ENCODE data around the gene PROZ.

DNA sequence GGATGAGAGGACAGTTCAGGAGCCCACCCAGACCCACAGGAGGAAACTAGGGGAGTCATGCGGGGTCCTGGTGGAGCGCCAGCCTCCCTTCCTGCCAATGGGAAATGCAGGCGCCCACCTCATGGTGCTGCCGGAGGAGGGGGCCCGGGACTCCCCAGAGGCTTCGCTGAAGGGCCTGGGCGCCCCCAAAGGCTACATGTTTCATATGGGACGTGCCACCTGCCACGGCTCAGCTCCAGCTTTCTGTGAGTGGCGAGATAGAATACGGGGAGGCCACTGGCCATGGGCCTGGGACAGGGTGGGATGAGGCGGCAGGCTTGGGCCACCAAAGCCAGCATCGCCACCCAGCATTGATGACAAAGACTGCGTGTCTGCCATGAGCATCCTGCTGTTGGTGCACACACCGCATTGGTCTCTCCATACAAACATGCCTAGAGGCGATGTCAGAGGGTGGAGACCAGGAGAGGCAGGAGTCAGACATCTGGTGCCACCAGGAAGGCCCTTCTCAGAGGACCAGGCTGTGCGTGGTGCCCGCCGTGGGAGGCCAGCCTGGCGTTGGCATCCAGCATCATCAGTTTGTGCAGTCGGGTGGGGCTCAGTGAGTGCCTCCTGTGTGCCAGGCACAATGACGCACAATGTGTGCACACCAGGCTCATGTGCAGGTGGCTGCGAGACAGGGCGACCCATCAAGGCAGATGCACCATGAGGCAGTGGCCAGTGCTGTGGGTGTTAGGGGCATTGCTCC, 37.1 kb upstream of the PROZ start:
- no peak for TF ChIP-seq POLR2A (IDR thresholded peaks at IDR 0.05; ENCODE audit: low read depth, low read length)
- TF ChIP-seq POLR2AphosphoS5 (IDR thresholded peaks at IDR 0.05; ENCODE audit: low read depth, low read length), result no peak
- no peak for TF ChIP-seq TAF1 (IDR thresholded peaks at IDR 0.05; ENCODE audit: low read depth, low read length)
- TF ChIP-seq PAX5 (IDR thresholded peaks at IDR 0.05; ENCODE audit: insufficient read depth, low read length, severe bottlenecking), result no peak
- no peak for TF ChIP-seq POU2F2 (IDR thresholded peaks at IDR 0.05; ENCODE audit: low read depth, low read length)

Data from GM12891 (cell line).